ENCODE results near the gene TMEM41B.

The TMEM41B gene

GRCh38 chr11:9304178-9304577, 10.2 kb downstream of the TMEM41B start:
- DNase-seq = no peak

DNA sequence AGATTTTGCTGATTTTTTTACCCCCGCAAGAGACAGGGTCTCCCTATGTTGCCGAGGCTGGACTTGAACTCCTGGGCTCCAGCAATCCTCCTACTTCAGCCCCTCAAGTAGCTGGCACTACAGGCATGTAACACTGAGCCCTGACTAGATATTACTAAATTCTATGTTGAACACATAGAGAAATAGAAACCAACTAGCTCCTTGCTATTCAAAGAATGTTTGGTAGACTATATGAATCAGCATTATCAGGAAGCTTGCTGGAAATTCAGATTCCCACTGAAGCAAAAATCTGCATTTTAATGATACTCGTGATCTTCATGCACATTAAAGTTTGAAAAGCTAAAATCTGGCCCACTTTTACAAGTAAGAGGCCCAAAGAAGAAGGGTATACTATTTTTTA, 11.9 kb downstream of the TMEM41B start:
- DNase-seq = no peak

DNA sequence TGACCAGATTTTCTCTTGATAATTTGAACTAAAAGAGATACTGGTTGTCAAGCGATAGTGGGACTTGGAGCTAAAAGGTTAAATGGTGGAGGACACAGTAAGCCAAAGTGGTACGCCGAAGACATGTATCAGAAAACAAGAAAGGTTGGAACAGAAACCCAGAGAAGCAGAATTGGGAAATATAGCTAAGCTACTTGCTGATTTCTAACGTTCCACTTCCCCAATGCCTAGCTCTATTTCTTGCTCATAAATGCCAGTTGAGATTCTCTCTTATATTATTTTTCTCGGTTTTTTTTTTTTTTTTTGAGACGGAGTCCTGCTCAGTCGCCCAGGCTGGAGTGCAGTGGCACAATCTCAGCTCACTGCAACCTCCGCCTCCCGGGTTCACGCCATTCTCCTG, 12.7 kb downstream of the TMEM41B start:
- DNase-seq = no peak

- no peak for DNase-seq
Measured at GRCh38 chr11:9293646-9294045, 20.7 kb downstream of the TMEM41B start.

DNA sequence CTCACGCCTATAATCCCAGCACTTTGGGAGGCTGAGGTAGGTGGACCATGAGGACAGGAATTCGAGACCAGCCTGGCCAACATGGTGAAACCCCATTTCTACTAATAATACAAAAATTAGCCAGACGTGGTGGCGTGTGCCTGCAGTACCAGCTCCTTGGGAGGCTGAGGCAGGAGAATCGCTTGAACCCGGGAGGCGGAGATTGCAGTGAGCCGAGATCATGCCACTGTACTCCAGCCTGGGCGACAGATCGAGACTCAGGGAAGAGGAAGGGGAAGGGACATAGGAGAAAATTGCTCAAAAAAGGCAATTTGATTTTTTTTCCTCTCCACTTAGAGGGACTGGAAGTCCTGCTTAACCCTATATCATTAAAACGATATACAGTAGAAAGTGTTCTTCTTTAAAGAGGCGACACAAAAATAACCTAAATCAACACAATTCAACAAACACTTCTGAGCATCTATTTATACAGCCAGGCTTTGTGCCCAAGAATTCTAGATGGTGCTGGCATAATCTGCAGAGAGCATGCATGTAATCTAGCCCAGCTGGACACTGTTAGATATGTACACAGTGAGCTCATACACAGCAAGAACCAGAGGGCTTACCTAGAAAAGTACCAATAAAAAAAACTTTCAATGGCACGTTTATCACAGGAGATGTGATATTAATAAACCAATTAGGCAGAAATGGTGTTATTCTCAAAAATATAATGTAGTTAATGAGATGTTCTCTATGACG, 28.4 kb downstream of the TMEM41B start:
- DNase-seq = no peak

DNA sequence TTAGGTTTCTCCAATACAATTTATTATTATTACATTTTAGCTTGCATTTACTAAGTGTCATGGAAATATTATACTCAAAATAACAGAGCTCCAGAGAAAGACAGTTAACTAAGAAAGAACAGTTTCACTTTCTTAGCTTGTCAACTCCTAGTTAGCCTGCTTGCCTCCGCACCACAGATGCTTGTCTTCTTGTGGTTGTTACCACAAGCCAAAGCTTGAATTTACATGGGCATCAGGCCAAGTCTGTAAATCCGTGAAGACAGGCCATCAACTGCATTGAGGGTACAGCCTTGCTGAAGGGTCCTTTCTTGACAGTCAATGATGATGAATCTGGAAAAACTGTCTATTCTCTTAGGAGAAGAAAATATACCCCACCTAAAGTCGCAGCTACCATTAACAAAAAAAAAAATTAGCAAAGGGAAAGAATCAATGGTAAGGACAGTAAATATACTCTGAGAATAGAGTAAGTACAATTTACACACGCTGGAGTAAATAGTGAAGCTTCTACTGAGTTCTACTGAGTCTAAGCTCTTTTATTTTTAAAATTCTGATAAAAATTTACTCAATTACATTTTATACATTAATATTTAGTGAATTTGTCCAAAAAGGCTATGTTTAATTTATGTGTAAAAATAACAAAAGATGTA, 33.6 kb downstream of the TMEM41B start:
- peak; percentile 65 for DNase-seq

- DNase-seq = no peak
Measured at GRCh38 chr11:9277176-9277575, 37.2 kb downstream of the TMEM41B start.

GRCh38 chr11:9276571-9276970, 37.8 kb downstream of the TMEM41B start:
- DNase-seq = no peak

GRCh38 chr11:9274499-9275258, 39.7 kb downstream of the TMEM41B start:
- DNase-seq = no peak

- no peak for DNase-seq
Measured at GRCh38 chr11:9273376-9274336, 40.7 kb downstream of the TMEM41B start.

DNA sequence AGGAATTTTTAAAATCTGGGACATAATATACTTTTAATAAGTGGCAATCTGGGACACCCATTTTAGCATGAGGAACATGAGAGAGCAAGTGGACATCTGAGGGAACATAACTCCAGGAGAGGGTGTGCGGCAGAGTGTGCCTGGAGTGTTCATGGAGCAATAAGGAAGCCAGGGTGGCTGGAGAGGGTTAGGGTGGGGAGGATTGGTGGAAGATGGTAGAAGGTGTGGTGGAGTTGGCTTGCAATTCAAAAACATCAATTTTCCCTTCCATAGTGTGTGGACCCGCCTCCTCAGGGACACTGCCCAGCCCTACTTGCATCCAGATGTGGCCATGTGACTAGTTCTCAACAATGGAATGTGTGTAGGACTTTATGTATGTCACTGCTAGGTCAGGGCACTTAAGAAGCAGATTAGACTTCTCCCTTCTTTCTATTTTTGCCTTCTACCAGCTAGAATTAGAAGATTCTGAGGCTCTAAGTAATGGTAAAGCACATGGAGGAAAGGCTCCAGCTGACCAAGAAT, 44.8 kb downstream of the TMEM41B start:
- DNase-seq = no peak

GRCh38 chr11:9267680-9268079, 46.7 kb downstream of the TMEM41B start:
- no peak for DNase-seq

- no peak for DNase-seq
Measured at GRCh38 chr11:9266926-9267325, 47.5 kb downstream of the TMEM41B start.

DNA sequence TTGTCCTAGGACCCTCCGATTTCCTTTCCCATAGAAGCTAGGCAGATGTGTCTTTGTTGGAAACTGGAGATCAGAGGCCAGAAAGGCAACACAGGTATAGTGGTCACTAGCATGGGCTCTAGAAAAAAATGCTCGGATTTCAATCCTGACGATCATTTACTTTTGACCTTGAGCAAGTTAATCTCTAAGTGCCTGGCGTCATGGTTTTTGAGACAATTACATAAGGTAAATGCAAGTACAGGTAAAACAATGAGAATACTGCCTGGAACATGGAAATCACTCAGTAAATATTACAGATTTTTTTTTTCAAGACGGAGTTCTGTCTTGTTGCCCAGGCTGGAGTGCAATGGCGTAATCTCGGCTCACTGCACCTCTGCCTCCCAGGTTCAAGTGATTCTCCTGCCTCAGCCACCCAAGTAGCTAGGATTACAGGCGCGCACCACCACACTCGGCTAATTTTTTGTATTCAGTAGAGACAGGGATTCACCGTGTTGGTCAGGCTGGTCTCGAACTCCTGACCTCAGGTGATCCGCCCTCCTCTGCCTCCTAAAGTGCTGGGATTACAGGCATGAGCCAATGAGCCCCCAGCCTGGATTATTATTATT, 48.2 kb downstream of the TMEM41B start:
- no peak for DNase-seq

DNA sequence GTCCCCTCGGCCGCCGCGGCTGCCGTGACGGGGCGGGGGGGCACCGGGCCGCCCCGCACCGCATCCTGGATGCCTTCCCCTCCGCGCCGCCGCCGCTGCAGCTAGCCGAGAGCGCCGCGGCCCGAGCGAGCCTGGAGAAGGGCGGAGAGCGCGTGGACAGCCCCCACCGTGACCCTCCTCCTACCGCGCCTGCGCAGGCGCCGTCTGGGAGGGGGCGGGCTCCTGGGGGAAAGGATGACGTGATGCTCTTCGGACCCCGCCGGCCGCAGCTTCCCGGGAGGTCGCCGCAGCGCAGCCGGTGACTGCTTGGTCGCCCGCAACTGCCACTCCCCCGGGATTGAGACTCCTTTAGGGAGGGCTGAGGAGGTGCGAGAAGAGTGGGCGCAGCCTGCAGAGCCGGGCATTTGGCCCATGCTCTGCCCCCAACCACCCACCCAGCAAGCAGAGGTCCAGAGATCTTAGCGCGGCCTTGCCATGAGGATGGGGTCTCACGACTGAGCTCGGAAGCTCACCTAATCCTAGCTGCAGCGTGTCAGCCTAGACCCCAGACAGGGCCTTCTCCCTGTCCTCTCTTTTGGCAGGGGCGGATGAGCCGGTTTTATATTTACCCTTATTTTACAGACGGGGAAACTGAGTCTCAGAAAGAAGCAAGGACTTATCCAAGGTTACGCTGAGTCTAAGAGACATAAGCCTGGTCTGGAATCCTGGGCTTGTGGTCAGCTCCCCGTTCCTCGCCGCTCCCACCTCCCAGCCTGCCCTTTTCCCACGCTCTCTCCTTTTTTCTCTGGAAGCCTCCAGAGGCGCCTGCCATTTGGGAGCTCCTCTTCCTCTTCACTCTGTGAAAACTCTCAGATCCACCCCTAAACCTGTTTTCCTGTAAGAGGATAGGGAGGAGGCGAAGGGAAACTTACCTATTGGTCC, 48.9 kb downstream of the TMEM41B start, which contains the start of gene DENND5A:
DENND5A (minus strand) TSS at position 140 of the 921 bp plus-strand sequence. CDS start 281 bp downstream, outside the sequence.
- peak; percentile 21 for DNase-seq

GRCh38 chr11:9264316-9265210, 49.8 kb downstream of the TMEM41B start:
- peak; percentile 19 for DNase-seq

- peak; percentile 50 for DNase-seq
Measured at GRCh38 chr11:9263840-9264315, 50.5 kb downstream of the TMEM41B start.

DNA sequence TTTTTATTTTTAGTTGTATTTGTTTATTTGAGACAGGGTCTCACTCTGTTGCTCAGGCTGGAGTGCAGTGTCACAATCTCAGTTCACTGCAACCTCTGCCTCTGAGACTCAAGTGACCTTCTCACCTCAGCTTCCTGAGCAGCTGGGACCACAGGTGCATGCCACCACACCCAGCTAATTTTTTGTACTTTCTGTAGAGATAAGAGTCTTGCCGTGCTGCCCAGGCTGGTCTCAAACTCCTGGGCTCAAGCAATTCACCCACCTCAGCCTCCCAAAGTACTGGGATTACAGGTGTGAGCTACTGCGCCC, 53.6 kb downstream of the TMEM41B start:
- DNase-seq = peak; percentile 15

Data from central memory CD4-positive, alpha-beta T cell (primary cell).